Activated CD4-positive, alpha-beta memory T cell treated with anti-CD3 and anti-CD28 coated beads for 36 hours (primary cell): ENCODE data around the gene FRMD4A. TPM values are rescaled to one million over a fixed set of nuclear protein-coding genes. Genes with fewer than 3 reads are reported as not detected.
"Not testable (repeated sequence)": the region's sequence is repeated elsewhere in the genome, so short reads cannot be mapped to it uniquely, and the experiment has no call there.

Source experiments
- CTCF ChIA-PET: fragments of 350-600 bp; sonication (Branson Sonifier 250); formaldehyde crosslinking; loops from one replicate; lab custom pipeline; 2021; ENCODE audit warnings: antibody characterized with exemption, inconsistent platforms; lab: Charles Lee
- POLR2A ChIA-PET: fragments of 350-600 bp; sonication (Branson Sonifier 250); formaldehyde crosslinking; loops from one replicate; lab custom pipeline; 2021; ENCODE audit warnings: antibody characterized with exemption; lab: Charles Lee
- DNase-seq: peaks from one replicate; pipeline ENCODE4 v3.0.0-alpha.2; 2020
- H3K27ac Mint-ChIP-seq: one replicate; pipeline ENCODE4 v1.8.0; 2021; ENCODE audit warnings: mixed read lengths
- H3K27me3 Mint-ChIP-seq: one replicate; pipeline ENCODE4 v1.8.0; 2021; ENCODE audit warnings: mixed read lengths
- H3K36me3 Mint-ChIP-seq: one replicate; pipeline ENCODE4 v1.8.0; 2021; ENCODE audit warnings: mixed read lengths
- H3K4me1 Mint-ChIP-seq: one replicate; pipeline ENCODE4 v1.8.0; 2021; ENCODE audit warnings: low read depth, mixed read lengths
- H3K4me3 Mint-ChIP-seq: one replicate; pipeline ENCODE4 v1.8.0; 2021; ENCODE audit warnings: mild to moderate bottlenecking, mixed read lengths
- H3K9me3 Mint-ChIP-seq: one replicate; pipeline ENCODE4 v1.8.0; 2021; ENCODE audit warnings: mixed read lengths
- intact Hi-C: fragments of 100-400 bp; cut with micrococcal nuclease; formaldehyde crosslinking; loops from one replicate; pipeline ENCODE4 v1.15.1; 2023
- total RNA-seq, 2 experiments: library from RNA; stranded (reverse); gene quantifications; one replicate each; pipeline ENCODE4 v1.2.3, GENCODE V29; 2021

The FRMD4A gene
- total RNA-seq, 2 experiments from 2014 or later: 0.31 to 1.7 TPM

- no peak overlapping the region for H3K27ac Mint-ChIP-seq
- H3K4me1 Mint-ChIP-seq: peaks cover 4% of the 10 kb centered on the region
- intact Hi-C loops: no loop called here
- ChIA-PET POLR2A (no interaction called here), CTCF (interaction anchor here (0.7 kb wide), 1 partner anchor 39 kb away, joined by 3 read pairs; no protein-coding TSS in a partner anchor)
- H3K9me3 Mint-ChIP-seq: no peaks in the 10 kb centered on the region
- no peaks in the 10 kb centered on the region for H3K27me3 Mint-ChIP-seq
- DNase-seq: no peak
- H3K36me3 Mint-ChIP-seq: no peaks in the 10 kb centered on the region
- no peak overlapping the region for H3K4me3 Mint-ChIP-seq
Measured at GRCh38 chr10:13969118-13969791, 361.5 kb downstream of the FRMD4A start.

DNA sequence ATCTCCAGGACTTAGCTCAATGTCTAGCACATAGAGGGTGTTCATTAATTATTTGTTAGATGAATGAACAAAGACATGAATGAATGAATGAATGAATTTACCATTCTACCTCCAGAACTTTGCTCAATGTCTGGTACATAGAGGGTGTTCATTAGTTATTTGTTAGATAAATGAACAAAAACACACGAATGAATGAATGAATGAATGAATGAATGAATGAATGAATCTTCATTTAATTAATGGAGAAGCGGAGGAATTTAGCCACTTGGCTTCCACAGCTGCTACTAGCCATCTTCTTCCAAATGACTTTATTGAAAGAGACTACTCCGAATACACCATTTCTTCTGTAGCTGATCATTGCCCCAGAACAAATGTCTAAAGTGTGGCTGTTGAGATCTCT is 368.9 kb downstream of the FRMD4A start:
- no peaks in the 10 kb centered on the region for H3K36me3 Mint-ChIP-seq
- peaks cover 4% of the 10 kb centered on the region for H3K4me1 Mint-ChIP-seq
- POLR2A ChIA-PET: no interaction called here
- no peak overlapping the region for H3K4me3 Mint-ChIP-seq
- no peaks in the 10 kb centered on the region for H3K9me3 Mint-ChIP-seq
- H3K27me3 Mint-ChIP-seq: peaks cover 6% of the 10 kb centered on the region
- CTCF ChIA-PET: no interaction called here
- no peak for DNase-seq
- intact Hi-C loops: no loop called here
- H3K27ac Mint-ChIP-seq: no peak overlapping the region

DNA sequence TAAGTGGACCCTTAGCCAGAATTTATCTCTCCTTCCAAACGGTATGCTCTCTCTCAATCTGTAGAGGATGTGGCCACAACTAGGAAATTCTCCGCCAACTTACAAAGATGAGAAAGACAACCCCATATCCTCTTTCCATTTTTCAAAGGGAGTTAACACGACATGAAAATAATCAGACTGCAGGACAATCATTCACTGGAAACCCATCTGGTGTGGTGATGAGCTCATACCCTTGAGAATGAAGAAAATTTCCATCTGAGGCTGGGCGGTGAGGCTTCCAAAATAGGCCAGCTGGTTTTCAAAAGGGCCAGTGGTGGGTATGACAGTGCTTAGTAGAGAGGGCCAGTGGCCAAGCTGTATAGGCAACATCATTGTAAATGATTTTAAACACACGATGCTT is 369.6 kb downstream of the FRMD4A start:
- Mint-ChIP-seq H3K27me3 (peaks cover 6% of the 10 kb centered on the region), H3K4me3 (no peak overlapping the region), H3K9me3 (no peaks in the 10 kb centered on the region), H3K27ac (no peak overlapping the region), H3K4me1 (peaks cover 4% of the 10 kb centered on the region), H3K36me3 (no peaks in the 10 kb centered on the region)
- no peak for DNase-seq
- ChIA-PET CTCF (no interaction called here), POLR2A (no interaction called here)
- intact Hi-C loops: no loop called here

DNA sequence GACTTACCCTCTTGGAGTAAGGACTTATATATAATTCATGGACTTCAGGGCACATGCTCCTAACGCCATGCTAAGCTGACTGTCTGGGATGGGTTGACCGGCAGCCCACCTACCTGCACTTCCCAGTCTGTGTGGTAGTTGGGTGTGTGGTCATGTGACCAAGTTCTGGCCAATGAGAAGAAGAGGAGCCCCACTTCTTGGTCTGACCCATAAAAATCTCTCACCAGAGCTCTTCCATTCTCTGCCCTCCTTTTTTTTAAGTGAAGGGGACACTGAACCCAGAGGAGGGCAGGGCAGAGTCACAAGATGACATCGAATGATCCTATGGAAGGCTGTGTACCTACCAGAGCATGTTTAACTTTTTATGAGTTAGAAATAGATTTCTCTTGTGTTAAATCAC is 370.1 kb downstream of the FRMD4A start:
- H3K36me3 Mint-ChIP-seq: no peaks in the 10 kb centered on the region
- H3K27me3 Mint-ChIP-seq: peaks cover 6% of the 10 kb centered on the region
- intact Hi-C loops: no loop called here
- no peak for DNase-seq
- ChIA-PET CTCF (no interaction called here), POLR2A (no interaction called here)
- peaks cover 4% of the 10 kb centered on the region for H3K4me1 Mint-ChIP-seq
- no peaks in the 10 kb centered on the region for H3K9me3 Mint-ChIP-seq
- no peak overlapping the region for H3K4me3 Mint-ChIP-seq
- no peak overlapping the region for H3K27ac Mint-ChIP-seq

- peaks cover 6% of the 10 kb centered on the region for H3K27me3 Mint-ChIP-seq
- H3K27ac Mint-ChIP-seq: no peak overlapping the region
- H3K4me1 Mint-ChIP-seq: peaks cover 4% of the 10 kb centered on the region
- no peak overlapping the region for H3K4me3 Mint-ChIP-seq
- no peaks in the 10 kb centered on the region for H3K36me3 Mint-ChIP-seq
- ChIA-PET CTCF (no interaction called here), POLR2A (no interaction called here)
- DNase-seq: no peak
- H3K9me3 Mint-ChIP-seq: peaks cover 1% of the 10 kb centered on the region
- intact Hi-C loops: no loop called here
Measured at GRCh38 chr10:13959443-13960359, 371.0 kb downstream of the FRMD4A start.

- POLR2A ChIA-PET: no interaction called here
- intact Hi-C loops: no loop called here
Measured at GRCh38 chr10:13957856-13958255, 372.9 kb downstream of the FRMD4A start.

DNA sequence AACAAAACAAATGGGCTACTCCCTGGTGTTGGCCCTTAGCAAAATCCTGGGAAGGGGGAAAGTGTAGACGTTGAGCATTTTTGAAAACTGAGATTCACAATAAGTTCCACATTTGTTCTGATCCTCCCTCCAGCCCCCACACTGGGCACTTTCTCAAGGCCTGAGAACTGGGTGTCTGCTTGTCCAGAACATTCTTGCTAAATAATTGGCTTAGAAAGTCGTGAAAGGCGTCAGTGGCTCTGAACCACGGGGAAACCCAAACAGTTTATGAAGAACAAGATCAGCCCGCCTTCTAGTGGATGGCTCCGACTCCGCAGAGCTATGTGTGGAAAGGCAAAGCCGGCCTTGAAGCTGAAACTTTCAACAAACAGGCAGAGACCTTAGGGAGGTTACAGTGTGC is 373.9 kb downstream of the FRMD4A start:
- peaks cover 3% of the 10 kb centered on the region for H3K27me3 Mint-ChIP-seq
- ChIA-PET POLR2A (no interaction called here), CTCF (no interaction called here)
- no peaks in the 10 kb centered on the region for H3K36me3 Mint-ChIP-seq
- H3K4me3 Mint-ChIP-seq: no peak overlapping the region
- no peak for DNase-seq
- no peak overlapping the region for H3K27ac Mint-ChIP-seq
- intact Hi-C loops: no loop called here
- H3K9me3 Mint-ChIP-seq: peaks cover 2% of the 10 kb centered on the region
- peaks cover 4% of the 10 kb centered on the region for H3K4me1 Mint-ChIP-seq

More at GRCh38 chr10:13957856-13958255, 372.9 kb downstream of the FRMD4A start:
- no peaks in the 10 kb centered on the region for H3K36me3 Mint-ChIP-seq
- peaks cover 4% of the 10 kb centered on the region for H3K4me1 Mint-ChIP-seq
- CTCF ChIA-PET: no interaction called here
- peaks cover 3% of the 10 kb centered on the region for H3K27me3 Mint-ChIP-seq
- H3K9me3 Mint-ChIP-seq: peaks cover 2% of the 10 kb centered on the region
- no peak overlapping the region for H3K27ac Mint-ChIP-seq
- no peak for DNase-seq
- no peak overlapping the region for H3K4me3 Mint-ChIP-seq

DNA sequence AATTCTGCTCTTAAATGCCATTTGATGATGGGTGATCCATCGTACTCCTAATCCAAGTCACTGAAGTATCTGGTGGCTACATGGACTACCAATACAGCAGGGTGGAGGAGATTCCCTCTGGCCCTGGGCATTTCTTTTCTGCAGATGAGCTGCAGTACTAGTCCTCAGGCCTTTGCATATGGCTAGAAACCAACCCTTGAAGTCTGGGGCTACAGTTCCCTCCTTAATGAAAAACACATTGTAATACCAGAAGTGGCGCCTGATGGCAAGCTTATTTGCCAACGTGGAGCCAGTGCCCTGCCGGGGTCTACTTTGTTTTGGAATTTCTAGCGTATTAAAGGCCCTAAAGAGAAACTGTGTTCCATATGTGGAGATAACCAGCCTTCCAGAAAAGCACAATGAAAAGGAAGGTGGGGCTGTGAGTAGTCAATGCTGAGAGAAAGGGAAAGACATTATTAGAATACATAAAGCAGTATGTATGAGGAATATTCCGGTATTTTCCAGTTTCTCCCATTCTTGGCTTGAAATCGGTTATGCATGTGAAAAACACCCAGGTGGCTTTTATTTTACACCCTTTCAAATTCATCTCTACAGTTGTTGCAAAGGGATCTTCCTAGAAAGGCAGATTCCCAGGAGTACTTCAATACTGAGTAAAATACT is 375.2 kb downstream of the FRMD4A start:
- no peak for DNase-seq
- Mint-ChIP-seq H3K4me3 (no peak overlapping the region), H3K27ac (no peak overlapping the region), H3K27me3 (peaks cover 4% of the 10 kb centered on the region), H3K4me1 (no peaks in the 10 kb centered on the region), H3K9me3 (peaks cover 2% of the 10 kb centered on the region), H3K36me3 (no peaks in the 10 kb centered on the region)
- ChIA-PET CTCF (no interaction called here), POLR2A (no interaction called here)
- intact Hi-C loops: no loop called here

DNA sequence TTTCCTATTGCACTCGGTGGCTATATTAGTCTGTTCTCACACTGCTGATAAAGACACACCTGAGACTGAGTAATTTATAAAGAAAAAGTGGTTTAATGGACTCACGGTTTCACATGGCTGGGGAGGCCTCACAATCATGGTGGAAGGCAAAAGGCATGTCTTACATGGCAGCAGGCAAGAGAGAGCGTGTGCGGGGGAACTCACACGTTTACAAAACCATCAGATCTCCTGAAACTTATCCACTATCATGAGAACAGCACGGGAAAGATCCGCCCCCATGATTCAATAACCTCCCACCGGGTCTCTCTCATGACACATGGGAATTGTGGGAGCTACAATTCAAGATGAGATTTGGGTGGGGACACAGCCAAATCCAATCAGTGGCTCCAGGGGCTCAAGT is 376.5 kb downstream of the FRMD4A start:
- H3K4me3 Mint-ChIP-seq, H3K27me3 Mint-ChIP-seq, intact Hi-C loops: not testable (repeated sequence)

DNA sequence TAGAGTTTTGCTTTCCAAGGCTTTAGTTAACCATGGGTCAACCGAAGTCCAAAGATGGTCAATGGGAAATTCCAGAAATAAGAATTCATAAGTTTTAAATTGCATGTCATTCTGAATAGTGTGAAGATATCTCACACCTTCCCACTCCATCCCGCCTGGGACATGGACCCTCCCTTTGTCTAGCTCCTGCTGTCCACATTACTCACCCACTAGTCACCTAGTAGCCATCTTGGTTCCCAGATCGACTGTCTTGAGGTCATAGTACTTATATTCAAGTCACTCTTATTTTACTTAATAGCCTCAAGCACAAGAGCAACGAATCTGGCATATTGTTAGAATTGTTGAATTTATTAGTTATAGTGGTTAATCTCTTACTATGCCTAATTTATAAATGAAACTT is 377.4 kb downstream of the FRMD4A start:
- peaks cover 4% of the 10 kb centered on the region for H3K27me3 Mint-ChIP-seq
- no peaks in the 10 kb centered on the region for H3K4me1 Mint-ChIP-seq
- CTCF ChIA-PET: no interaction called here
- POLR2A ChIA-PET: no interaction called here
- H3K27ac Mint-ChIP-seq: no peak overlapping the region
- H3K4me3 Mint-ChIP-seq: no peak overlapping the region
- DNase-seq: no peak
- no peaks in the 10 kb centered on the region for H3K36me3 Mint-ChIP-seq
- intact Hi-C loops: no loop called here
- H3K9me3 Mint-ChIP-seq: peaks cover 2% of the 10 kb centered on the region

More for the DNA sequence above, 376.5 kb downstream of the FRMD4A start:
- H3K9me3 Mint-ChIP-seq, DNase-seq, H3K4me1 Mint-ChIP-seq, H3K36me3 Mint-ChIP-seq, CTCF ChIA-PET, POLR2A ChIA-PET, H3K27ac Mint-ChIP-seq: not testable (repeated sequence)

DNA sequence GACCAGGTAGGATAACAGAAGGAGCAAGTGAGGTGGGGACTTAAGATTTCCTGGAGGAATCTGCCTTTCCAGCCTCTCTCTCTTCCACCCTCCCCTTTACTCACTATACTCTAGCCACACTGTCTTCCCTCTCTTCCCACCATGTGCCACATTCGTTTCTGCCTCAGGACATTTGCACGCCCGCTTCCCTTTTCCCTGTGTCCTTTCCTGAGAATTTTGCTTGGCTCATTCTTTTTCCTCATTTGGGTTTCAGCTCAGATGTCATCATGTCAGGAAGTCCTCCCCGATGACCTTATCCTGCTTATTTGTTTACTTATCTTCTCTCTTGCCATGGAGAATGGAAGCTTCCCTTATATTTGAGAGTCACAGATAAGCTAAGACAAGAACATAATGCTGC is 380.2 kb downstream of the FRMD4A start:
- H3K36me3 Mint-ChIP-seq: no peaks in the 10 kb centered on the region
- ChIA-PET POLR2A (no interaction called here), CTCF (no interaction called here)
- H3K27ac Mint-ChIP-seq: no peak overlapping the region
- no peak overlapping the region for H3K4me3 Mint-ChIP-seq
- H3K9me3 Mint-ChIP-seq: peaks cover 2% of the 10 kb centered on the region
- intact Hi-C loops: no loop called here
- H3K4me1 Mint-ChIP-seq: no peaks in the 10 kb centered on the region
- no peak for DNase-seq
- peaks cover 4% of the 10 kb centered on the region for H3K27me3 Mint-ChIP-seq

DNA sequence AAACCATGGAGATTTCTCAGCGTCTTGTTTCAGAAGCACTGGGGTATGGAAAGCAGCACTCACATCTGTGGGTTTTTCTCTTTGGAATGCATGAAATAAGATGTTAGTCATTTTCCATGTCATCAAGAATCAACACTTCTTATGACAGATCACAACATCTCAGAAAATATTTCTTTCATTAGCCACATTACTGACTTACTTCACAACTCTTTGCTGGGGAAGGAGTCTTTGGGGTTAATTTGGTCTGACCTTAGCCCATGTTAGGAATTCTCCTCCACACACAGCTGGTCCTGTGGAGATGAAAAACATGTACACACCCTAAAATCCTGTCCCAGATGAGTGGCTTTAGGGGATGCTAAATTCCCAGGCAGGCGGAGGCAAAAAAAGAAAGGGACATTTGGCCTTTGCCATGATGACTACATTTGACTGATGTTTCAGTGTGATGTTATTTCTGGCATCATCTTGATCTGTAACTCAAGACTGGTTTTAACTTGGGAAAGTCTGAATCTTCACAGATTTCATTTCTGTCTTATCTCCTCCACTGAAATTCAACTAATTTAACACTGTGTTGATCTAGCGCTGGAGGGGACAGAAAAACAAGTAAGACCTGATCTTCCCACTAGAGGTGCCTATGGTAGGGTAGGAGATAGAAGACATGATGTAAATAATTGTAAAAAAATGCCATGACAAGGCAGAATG is 380.7 kb downstream of the FRMD4A start:
- Mint-ChIP-seq H3K4me3 (no peak overlapping the region), H3K4me1 (no peaks in the 10 kb centered on the region), H3K27me3 (peaks cover 4% of the 10 kb centered on the region), H3K9me3 (peaks cover 2% of the 10 kb centered on the region), H3K27ac (no peak overlapping the region), H3K36me3 (no peaks in the 10 kb centered on the region)
- intact Hi-C loops: no loop called here
- POLR2A ChIA-PET: no interaction called here
- CTCF ChIA-PET: no interaction called here
- DNase-seq: no peak
